HG03135 (cell line): ENCODE measurements around the gene GPBAR1.

ENCODE experiments used
- ATAC-seq: cut with Tn5 transposase; IDR thresholded peaks from one replicate; pipeline ENCODE4 v1.9.1; 2021; ENCODE audit warnings: mild to moderate bottlenecking, moderate library complexity; ENCODE audit not compliant: unreplicated experiment

Gene GPBAR1

DNA sequence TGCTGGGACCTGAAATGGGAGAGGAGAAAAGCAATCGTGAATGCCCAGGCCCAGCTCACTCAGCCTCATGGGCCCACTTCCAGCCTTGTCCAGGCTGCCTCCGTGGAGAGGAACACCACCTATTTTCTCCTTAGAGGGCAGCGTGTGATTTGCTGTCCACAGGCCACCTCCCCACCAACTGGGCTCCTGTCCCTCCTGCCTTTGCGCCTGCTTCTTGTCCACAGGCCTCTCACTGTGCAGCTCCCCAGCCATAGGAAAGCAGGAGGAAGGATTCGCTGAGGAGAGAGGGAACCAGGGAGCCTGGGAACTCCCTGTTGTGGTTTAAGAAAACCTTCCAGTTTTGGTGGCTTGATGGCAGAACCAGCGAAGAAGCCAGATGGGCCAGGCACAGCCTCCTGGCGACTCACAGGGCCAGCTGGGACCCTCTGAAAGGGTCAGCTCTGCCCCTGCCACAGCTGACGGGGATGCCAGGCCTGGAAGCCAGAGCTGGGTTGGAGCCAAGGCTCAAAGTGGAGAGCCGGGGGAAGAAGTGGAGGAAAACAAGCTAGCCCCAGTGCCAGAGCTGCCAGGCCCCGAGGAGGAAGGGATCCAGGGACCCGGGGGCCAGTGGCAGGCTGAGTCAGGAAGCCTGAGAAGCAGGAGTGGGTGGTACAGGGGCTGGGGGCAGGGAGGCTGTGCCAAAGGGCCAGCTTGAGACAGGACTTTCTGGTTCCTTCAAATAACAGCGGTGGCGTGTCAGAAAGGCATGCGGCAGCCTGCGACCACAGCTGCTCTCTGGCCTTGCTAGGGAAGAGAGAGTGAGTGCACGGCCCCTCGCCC lies 21.6 kb downstream of the GPBAR1 start:
- no peak for ATAC-seq

DNA sequence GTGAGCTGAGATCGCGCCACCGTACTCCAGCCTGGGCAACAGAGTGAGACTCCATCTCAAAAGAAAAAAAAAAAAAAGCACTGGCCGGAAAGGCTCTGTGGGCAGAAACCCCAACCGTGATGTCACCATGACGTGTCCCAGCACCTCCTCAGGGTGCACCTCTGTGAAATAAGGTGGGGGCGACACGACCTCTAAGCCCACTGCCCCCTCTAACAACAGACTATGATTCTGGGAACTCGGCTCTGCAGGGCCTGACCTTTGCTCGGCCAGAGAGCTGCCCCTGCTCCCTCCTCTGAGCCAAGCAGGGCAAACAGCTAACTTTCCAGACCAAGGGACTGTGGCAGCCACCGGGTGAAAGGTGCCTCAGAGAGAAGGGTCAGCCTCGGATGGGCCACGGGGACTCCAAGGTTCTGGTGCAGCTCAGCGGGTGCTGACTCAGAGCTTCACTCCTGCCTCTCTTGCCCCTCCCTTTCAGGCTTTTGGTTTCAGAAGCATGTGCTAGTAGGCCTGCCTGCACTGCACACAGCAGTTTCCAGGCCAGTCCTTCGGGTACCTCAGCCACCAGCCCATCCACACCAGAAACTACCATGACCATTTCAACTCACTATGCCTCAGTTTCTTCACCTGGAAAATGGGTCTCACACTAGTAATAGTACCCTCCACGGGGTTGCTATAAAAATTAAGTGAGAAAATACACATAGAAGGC lies 23.4 kb downstream of the GPBAR1 start:
- ATAC-seq: no peak

DNA sequence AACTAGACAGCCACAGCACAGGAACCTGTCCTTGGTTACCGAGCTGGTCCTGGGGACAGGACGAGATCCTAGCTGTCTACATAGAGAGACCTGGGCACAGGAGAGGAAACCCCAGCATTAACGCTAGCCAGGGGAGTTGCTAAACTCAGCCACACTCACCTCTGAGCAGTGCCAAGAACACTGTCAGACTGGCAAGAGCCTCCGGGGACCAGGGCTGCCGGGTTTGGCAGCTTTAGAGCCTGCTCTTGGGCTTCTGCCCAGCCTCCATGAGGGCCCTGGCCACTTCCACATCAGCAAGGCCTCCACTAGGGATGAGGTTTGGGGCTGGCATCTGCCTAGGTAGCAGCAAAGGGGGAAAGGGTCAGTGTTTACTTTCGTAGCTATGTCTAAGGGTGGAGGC lies 24.8 kb downstream of the GPBAR1 start:
- ATAC-seq: no peak

- ATAC-seq: peak; percentile 63
Measured at GRCh38 chr2:218286570-218287459, 26.0 kb downstream of the GPBAR1 start.

GRCh38 chr2:218289639-218290315 lies 29.0 kb downstream of the GPBAR1 start:
- no peak for ATAC-seq

GRCh38 chr2:218290316-218291261 lies 29.8 kb downstream of the GPBAR1 start:
- ATAC-seq: peak; percentile 46

DNA sequence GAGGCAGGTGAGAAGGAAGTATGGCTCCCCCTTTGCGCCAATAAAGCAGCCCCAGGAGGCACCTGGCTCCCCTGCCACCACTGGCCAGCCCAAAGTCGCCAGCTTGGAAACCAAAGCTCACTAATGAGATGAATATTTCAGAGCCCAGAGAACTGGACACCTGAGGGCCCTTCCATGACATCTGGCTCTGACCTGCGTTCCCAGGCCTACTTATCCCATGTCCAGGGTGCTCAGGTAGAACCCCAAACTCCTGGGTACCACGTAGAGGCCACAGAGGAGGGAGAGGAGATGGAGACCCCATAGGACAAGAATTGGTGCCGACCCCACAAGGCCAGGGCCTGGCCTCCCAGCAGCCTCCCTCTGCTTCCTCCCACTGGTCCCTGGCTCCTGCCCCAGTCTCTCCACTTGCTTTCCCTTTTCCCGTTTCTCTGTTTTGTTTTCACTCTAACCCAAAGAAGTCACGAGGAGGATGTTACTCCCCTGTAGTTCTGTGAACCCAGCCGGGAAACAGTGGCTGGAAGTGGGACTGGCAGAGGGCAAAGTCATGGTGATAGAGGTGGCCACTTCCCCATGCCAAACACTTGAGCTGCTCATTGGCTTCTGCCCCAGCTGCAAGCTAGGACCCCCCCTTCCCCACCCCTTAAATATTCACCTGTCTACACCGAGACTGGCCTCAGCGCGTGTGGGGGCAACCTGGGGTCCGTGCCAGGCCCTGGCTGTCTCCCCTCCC lies 30.7 kb downstream of the GPBAR1 start:
- no peak for ATAC-seq

- peak; percentile 67 for ATAC-seq
Measured at GRCh38 chr2:218292048-218293014, 31.5 kb downstream of the GPBAR1 start, which contains the start of gene TMBIM1. TMBIM1 (minus strand) TSS chr2:218292503; CDS start chr2:218282141, 10,362 bp downstream.

GRCh38 chr2:218293715-218294429 lies 33.1 kb downstream of the GPBAR1 start:
- ATAC-seq: no peak

DNA sequence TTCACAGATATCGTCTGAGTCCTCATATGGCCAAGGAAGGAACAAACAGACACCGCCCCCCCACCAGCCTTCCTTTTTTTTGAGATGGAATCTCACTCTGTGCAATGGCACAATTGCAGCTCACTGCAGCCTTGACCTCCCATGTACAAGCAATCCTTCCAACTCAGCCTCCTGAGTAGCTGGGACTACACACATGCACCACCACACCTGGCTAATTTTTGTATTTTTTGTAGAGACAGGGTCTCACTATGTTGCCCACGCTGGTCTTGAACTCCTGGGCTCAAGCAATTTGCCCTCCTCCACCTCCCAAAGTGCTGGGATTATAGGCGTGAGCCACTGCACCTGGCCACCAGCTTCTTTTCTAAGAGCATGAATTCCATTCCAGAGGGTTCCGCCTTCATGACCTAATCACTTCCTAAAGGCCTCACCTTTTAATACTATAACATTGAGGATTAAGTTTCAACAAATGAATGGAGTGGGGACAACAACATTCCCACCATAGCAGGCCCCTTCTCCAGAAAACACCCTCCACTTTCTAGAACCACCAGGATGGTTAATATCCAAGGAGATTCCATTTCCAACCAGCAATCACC lies 33.7 kb downstream of the GPBAR1 start:
- no peak for ATAC-seq

- ATAC-seq: no peak
Measured at GRCh38 chr2:218295029-218295428, 34.2 kb downstream of the GPBAR1 start.

DNA sequence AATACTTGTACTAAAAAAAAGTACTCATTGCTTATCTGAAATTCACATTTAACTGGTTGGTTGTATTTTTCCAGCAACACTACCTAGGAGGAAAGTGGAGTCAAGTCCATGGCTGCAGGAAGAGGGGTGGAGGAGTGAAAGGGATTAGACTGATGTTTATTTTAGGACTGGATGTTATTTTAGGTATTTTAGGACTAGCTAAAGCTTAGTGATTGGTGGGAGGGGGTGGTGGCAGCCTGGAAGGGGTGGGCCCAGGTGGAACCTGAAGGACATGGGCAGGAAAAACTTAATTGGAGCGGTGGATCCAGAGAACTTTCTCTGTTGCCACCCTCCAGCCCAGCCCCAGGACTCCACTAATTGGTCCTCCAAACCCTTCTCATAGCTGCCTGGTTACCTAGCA lies 35.4 kb downstream of the GPBAR1 start:
- no peak for ATAC-seq

- no peak for ATAC-seq
Measured at GRCh38 chr2:218296847-218297246, 36.0 kb downstream of the GPBAR1 start.

DNA sequence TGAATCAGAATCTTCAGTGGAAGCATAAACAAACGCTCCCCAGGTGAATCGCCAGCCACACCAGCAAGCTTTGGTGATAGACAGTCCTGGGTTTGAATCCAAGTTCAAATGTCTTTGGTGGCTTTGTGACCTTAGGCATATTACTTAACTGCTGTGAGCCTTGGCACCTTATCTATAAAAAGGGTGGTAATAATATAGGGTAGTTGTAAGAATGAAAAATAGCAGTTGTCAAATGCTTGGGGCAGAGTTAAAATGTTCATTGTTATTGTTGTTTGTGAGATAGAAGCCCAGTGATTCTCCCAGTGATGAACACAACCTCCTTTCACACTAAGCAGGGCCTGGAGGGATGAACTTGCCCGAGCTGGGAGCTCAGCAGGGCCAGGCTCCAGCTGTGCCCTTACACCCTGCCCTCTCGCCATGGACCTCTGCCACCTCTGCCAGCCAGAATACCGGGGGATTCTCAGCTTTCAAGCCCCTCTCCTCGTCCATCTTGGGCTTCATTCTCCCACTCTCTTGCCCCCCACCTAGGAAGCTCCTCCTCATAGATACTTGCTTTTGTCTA lies 37.6 kb downstream of the GPBAR1 start:
- ATAC-seq: no peak

GRCh38 chr2:218300141-218300540 lies 39.3 kb downstream of the GPBAR1 start:
- ATAC-seq: no peak

DNA sequence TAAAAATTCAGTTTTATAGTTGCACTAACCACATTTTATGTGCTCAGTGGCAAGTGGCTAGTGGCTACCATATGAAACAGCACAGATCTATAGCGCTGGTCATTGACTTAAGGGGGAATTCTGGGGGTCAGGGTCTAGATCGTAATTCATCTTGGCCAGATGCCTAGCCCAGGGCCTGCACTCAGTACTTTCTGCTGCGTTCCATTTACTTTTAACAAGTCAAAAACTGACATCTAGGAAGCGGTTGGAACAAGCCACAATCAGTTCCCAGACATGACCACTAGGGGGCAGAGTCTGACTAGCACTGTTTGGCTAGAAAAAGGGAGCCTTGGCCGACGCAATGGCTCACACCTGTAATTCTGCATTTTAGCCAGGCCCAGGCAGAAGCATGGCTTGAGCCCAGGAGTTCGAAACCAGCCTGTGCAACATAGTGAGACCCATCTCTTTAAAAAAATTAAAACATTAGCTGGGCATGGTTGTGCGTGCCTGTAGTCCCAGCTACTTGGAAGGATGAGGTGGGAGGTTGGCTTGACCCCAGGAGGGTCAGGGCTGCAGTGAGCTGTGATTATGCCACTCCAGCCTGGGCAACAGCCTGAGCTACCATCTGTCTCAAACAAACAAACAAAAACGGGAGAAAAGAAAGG lies 40.5 kb downstream of the GPBAR1 start:
- peak; percentile 85 for ATAC-seq
